GM19099 (cell line): ENCODE data around the gene NRP1.

Experiments
- POLR2A ChIP-seq: IDR thresholded peaks from 3 replicates; pipeline ENCODE4 v1.6.1; 2011; ENCODE audit warnings: low read depth; ENCODE audit not compliant: insufficient read length; ENCODE audit errors: extremely low read depth

Gene NRP1

DNA sequence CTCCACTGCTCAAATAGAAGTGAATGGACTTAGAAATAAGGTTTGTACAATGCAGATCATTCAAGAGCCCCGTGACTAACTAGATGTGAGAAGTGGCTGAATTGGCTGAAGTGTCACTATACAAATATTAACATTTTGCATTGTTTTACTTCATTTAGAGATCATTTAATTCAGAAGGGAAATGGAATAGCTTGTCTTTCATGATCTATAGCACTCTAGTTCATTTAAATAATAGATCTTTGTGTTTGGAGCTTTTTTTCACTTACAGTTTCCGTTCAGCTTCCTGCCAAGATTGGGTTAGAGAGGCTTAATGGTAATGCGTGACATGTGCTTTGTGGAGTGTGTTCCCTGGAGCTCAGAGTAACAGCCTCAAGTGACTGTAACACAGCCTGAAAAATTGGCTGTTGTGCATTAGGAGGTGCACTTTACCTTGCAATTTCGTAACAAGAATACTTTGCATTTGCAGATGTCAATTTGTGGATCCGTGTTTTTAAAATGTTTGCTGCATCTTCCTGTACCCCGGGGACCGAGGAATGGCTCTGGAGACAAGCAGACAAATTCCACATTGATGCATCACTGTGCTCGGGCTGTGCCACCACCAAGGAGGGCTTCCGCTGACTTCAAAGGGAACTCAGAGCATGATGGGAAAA, 170.3 kb downstream of the NRP1 start:
- no peak for TF ChIP-seq POLR2A

- TF ChIP-seq POLR2A, result no peak
These were observed 172.3 kb downstream of the NRP1 start for GRCh38 chr10:33162248-33162575.

- no peak for TF ChIP-seq POLR2A
These were observed 172.8 kb downstream of the NRP1 start for GRCh38 chr10:33161550-33162247.

DNA sequence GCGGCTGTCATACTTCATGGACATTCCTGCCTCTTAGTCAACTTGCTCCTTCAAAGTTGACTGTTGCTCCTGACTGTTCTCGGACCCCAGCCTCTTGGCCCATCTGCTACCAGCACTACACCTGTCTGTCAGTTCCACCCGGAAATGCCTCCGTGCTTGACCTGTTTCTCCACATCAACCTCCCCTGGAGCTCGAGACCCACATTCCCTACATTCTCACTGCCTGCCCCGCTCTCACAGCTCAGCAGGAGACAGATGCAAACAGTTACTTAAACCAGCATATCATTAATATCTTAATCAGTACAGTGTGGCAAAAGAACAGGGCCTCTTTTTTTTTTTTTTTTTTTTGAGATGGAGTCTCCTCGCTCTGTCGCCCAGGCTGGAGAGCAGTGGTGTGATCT, 174.3 kb downstream of the NRP1 start:
- TF ChIP-seq POLR2A, result no peak

GRCh38 chr10:33157103-33157502, 177.4 kb downstream of the NRP1 start:
- TF ChIP-seq POLR2A, result no peak

- TF ChIP-seq POLR2A, result no peak
These were observed 178.5 kb downstream of the NRP1 start for GRCh38 chr10:33155720-33156638.

- no peak for TF ChIP-seq POLR2A
These were observed 179.9 kb downstream of the NRP1 start for GRCh38 chr10:33154590-33154989.

GRCh38 chr10:33153968-33154327, 180.5 kb downstream of the NRP1 start:
- no peak for TF ChIP-seq POLR2A

GRCh38 chr10:33153251-33153967, 181.1 kb downstream of the NRP1 start:
- no peak for TF ChIP-seq POLR2A

DNA sequence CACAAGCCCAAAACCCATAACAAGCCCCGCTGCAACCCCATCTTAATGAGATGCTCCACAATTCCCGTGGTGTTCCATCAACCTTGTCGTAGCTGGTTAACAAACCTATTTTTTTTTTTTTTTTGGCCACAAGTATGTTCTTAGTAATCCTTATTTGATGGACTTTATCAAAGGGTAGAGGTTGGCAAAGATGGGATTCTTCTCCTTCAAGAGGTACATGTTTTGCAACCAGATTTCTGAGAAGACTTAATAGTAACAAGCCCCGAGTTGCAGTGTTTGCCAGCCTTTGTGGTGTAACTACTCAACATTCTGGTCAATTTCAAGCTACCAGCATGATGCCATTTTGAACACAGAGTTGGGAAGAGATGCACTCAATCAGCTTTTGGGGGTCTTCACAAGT, 181.7 kb downstream of the NRP1 start:
- TF ChIP-seq POLR2A, result no peak

DNA sequence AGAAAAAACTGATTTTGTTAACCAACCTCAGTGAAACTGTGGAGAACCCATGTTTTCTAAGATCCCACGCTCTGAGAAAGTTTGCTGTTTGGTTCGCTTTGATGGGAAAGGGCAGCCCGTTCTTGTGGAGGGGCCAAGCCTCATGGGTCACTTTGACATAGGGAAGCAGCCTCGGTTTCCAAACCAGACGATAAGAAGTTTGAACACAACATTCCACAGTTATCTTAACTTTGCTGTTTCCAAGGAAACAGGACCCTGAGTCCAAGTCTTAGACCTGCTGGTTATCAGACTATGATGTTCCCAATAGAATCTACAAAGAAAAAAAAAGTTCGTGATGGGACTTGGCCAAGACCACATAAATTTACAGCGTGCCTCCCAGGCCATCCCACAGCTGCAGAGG, 182.3 kb downstream of the NRP1 start:
- TF ChIP-seq POLR2A, result no peak

DNA sequence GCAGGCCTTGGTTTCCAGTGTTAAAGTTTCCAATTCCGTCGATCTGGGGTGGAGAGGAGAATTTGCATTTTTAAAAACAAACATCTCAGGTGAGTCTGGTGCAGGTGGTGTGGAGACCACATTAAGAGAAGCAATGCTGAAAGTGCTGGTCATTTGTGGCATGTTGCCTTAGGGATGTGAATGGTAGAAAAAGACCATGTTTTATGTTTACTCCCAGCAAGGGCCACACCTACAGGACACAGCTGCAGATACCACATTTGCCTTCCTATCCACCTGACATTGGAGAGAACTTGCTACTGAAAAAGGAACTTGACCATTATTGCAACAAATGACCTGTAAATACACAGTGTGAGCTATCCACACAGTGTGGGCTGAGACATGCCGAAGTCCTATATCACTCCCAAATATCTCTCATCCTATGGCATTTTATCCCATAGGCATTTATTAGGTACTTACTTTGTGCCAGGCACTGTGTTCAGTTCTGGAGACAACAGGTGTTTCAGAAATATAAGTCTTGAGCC, 183.1 kb downstream of the NRP1 start:
- no peak for TF ChIP-seq POLR2A

DNA sequence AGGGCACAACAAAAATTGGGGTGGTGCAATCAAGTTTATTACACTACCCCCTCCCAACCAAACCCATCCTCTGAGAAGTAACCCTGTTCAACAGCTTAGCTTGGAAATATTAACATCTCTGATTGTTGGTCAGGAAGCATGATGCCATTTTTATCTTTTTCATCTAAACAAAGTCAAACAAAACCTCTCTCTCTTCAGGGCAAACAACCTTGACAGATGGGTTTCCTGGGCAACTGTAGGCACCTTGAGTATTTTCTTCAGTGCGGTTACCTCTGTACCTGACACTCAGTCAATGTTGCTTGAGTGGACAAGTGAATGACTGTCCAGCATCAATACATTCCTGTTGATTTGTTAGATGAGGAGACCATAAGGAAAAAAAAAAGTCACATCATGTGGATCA, 183.6 kb downstream of the NRP1 start:
- no peak for TF ChIP-seq POLR2A

- no peak for TF ChIP-seq POLR2A
These were observed 184.3 kb downstream of the NRP1 start for GRCh38 chr10:33150146-33150545.

DNA sequence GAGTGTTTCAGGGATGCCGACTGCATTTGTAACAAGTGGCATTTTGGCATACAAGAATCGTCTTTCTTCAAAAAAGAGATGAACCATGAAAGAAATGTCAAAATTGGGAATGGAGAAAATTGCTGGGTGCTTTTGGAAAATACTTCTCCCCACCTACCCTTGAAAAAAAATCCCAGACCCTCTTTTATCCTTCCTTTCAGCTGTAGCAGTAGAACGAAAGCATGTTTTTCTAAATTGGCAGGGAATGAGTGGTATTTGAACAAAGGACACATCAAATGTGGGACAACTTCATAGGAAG, 187.5 kb downstream of the NRP1 start:
- no peak for TF ChIP-seq POLR2A

- no peak for TF ChIP-seq POLR2A
These were observed 188.1 kb downstream of the NRP1 start for GRCh38 chr10:33146189-33147012.
